ENCODE results near the gene CPM. TPM values are rescaled to one million over a fixed set of nuclear protein-coding genes. Genes with fewer than 3 reads are reported as not detected.

CPM gene
- polyA plus RNA-seq, 1 donor (not counting 4 experiments of a cell fraction or from before 2014, with no cell fraction given): 2.5 TPM

DNA sequence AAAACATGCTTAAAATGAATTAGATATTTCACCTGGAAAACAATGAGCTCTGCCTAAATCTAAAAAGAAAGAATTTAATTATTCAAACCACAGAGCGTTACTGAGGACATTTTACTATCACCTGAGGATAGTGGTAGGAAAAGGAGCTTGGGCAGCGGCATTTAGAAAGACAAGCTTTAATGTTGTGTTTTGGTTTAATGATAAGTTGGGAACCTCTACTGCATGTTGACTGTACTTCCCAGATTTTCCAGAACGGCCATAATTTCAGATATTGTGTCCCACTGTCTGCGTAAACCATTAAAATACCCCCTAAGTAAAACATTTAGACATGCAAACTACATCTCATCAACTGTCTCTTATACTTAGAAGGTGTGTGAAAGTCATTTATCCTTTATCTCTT is 55.4 kb downstream of the CPM start:
- Histone ChIP-seq H3K4me3 (ENCODE audit: control insufficient read depth in 2 of 3, extremely low read depth in 1 of 3, insufficient read depth in 2 of 3, low read depth in 1 of 3, low read length in 3 of 3) (no peak overlapping the region), H3K27me3 (ENCODE audit: control insufficient read depth, extremely low read depth, insufficient read depth, low read length) (no peaks in the 10 kb centered on the region), H3K4me1 (ENCODE audit: control insufficient read depth, extremely low read depth, insufficient read depth, low read length) (no peaks in the 10 kb centered on the region), H3K9me3 (ENCODE audit: control insufficient read depth, low read depth, low read length) (no peaks in the 10 kb centered on the region), H3K36me3 (ENCODE audit: control insufficient read depth in 2 of 2, extremely low read depth in 1 of 2, insufficient read depth in 2 of 2, low read length in 2 of 2) (no peaks in the 10 kb centered on the region), H3K79me2 (ENCODE audit: control insufficient read depth, insufficient read depth, low read length) (no peaks in the 10 kb centered on the region), H3K9me1 (ENCODE audit: control insufficient read depth, extremely low read depth, insufficient read depth, low read length) (no peaks in the 10 kb centered on the region), H4K20me1 (ENCODE audit: control insufficient read depth, extremely low read depth, insufficient read depth, low read length) (no peaks in the 10 kb centered on the region), H3K27ac (ENCODE audit: control insufficient read depth, insufficient read depth, low read length) (no peak overlapping the region), H2AFZ (ENCODE audit: control insufficient read depth, low read length) (no peak overlapping the region), H3K4me2 (ENCODE audit: control insufficient read depth, extremely low read depth, insufficient read depth, low read depth, low read length) (no peak overlapping the region), H3K9ac (ENCODE audit: control insufficient read depth, extremely low read depth, insufficient read depth, low read length) (no peak overlapping the region)
- TF ChIP-seq EZH2 (IDR thresholded peaks at IDR 0.05; ENCODE audit: low read length): no peak
- no peak for DNase-seq (ENCODE audit: low read depth, low spot score)
- dilution Hi-C loops (cut with MboI; ENCODE audit: extremely low pct_ligation_motif_present, low sequenced_read_pairs): no loop called here
- FAIRE-seq: no peak

DNA sequence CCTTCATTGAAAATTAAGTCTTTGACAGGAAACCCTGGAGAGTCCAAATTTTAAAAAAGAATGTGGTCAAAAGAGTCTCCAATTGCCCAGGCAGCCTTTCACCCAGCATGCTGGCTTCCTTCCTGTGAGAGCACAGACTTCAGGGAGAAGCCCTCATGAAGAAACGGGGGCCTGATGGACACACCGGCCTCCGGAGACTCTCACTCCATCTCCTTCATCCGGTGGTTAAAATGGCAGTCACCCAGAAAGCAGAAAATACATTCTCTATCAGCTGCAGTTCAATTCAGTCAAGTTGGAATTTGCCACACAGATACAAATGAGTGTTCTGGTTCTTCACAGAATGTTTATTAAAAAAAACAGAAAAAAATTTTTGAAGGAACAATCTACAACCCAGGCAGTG is 56.5 kb downstream of the CPM start:
- H3K9me1 ChIP-seq (ENCODE audit: control insufficient read depth, extremely low read depth, insufficient read depth, low read length): no peaks in the 10 kb centered on the region
- H3K4me2 ChIP-seq (ENCODE audit: control insufficient read depth, extremely low read depth, insufficient read depth, low read depth, low read length): no peak overlapping the region
- H3K27me3 ChIP-seq (ENCODE audit: control insufficient read depth, extremely low read depth, insufficient read depth, low read length): no peaks in the 10 kb centered on the region
- H3K9me3 ChIP-seq (ENCODE audit: control insufficient read depth, low read depth, low read length): no peaks in the 10 kb centered on the region
- FAIRE-seq (no peak), DNase-seq (ENCODE audit: low read depth, low spot score) (no peak)
- dilution Hi-C loops (cut with MboI; ENCODE audit: extremely low pct_ligation_motif_present, low sequenced_read_pairs): no loop called here
- TF ChIP-seq, protein P1, sequence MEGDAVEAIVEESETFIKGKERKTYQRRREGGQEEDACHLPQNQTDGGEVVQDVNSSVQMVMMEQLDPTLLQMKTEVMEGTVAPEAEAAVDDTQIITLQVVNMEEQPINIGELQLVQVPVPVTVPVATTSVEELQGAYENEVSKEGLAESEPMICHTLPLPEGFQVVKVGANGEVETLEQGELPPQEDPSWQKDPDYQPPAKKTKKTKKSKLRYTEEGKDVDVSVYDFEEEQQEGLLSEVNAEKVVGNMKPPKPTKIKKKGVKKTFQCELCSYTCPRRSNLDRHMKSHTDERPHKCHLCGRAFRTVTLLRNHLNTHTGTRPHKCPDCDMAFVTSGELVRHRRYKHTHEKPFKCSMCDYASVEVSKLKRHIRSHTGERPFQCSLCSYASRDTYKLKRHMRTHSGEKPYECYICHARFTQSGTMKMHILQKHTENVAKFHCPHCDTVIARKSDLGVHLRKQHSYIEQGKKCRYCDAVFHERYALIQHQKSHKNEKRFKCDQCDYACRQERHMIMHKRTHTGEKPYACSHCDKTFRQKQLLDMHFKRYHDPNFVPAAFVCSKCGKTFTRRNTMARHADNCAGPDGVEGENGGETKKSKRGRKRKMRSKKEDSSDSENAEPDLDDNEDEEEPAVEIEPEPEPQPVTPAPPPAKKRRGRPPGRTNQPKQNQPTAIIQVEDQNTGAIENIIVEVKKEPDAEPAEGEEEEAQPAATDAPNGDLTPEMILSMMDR (optimal IDR thresholded peaks at IDR 0.05 in 1 of 3, IDR thresholded peaks at IDR 0.05 in 1 of 3, conservative IDR thresholded peaks at IDR 0.05 in 1 of 3; ENCODE audit: extremely low read depth in 1 of 3, insufficient read depth in 2 of 3, low read length in 3 of 3): no peak
- no peak for TF ChIP-seq EZH2 (IDR thresholded peaks at IDR 0.05; ENCODE audit: low read length)
- no peaks in the 10 kb centered on the region for H3K79me2 ChIP-seq (ENCODE audit: control insufficient read depth, insufficient read depth, low read length)
- H3K4me3 ChIP-seq (ENCODE audit: control insufficient read depth in 2 of 3, extremely low read depth in 1 of 3, insufficient read depth in 2 of 3, low read depth in 1 of 3, low read length in 3 of 3): no peak overlapping the region
- H3K27ac ChIP-seq (ENCODE audit: control insufficient read depth, insufficient read depth, low read length): no peak overlapping the region
- no peaks in the 10 kb centered on the region for H4K20me1 ChIP-seq (ENCODE audit: control insufficient read depth, extremely low read depth, insufficient read depth, low read length)
- no peaks in the 10 kb centered on the region for H3K36me3 ChIP-seq (ENCODE audit: control insufficient read depth in 2 of 2, extremely low read depth in 1 of 2, insufficient read depth in 2 of 2, low read length in 2 of 2)
- no peak overlapping the region for H3K9ac ChIP-seq (ENCODE audit: control insufficient read depth, extremely low read depth, insufficient read depth, low read length)
- H3K4me1 ChIP-seq (ENCODE audit: control insufficient read depth, extremely low read depth, insufficient read depth, low read length): no peaks in the 10 kb centered on the region
- no peak overlapping the region for H2AFZ ChIP-seq (ENCODE audit: control insufficient read depth, low read length)

DNA sequence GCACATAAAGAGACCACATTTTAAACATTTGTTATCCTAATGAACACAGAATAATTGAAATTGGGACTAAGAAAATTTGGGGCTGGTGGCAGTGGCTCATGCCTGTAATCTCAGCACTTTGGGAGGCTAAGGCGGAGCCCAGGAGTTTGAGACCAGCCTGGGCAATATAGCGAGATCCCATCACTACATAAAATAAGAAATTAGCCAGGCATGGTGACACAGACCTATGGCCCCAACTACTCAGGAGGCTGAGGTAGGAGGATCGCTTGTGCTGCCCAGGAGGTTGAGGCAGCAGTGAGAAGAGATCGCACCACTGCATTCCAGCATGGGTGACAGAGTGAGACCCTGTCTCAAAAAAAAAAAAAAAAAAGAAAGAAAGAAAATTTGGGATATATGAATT is 59.7 kb downstream of the CPM start:
- Histone ChIP-seq H3K4me3 (ENCODE audit: control insufficient read depth in 2 of 3, extremely low read depth in 1 of 3, insufficient read depth in 2 of 3, low read depth in 1 of 3, low read length in 3 of 3) (no peak overlapping the region), H3K27ac (ENCODE audit: control insufficient read depth, insufficient read depth, low read length) (no peak overlapping the region), H3K9me3 (ENCODE audit: control insufficient read depth, low read depth, low read length) (no peaks in the 10 kb centered on the region), H3K27me3 (ENCODE audit: control insufficient read depth, extremely low read depth, insufficient read depth, low read length) (no peaks in the 10 kb centered on the region), H3K4me1 (ENCODE audit: control insufficient read depth, extremely low read depth, insufficient read depth, low read length) (peaks cover 5% of the 10 kb centered on the region), H3K9ac (ENCODE audit: control insufficient read depth, extremely low read depth, insufficient read depth, low read length) (no peak overlapping the region), H3K4me2 (ENCODE audit: control insufficient read depth, extremely low read depth, insufficient read depth, low read depth, low read length) (no peak overlapping the region), H2AFZ (ENCODE audit: control insufficient read depth, low read length) (no peak overlapping the region), H3K79me2 (ENCODE audit: control insufficient read depth, insufficient read depth, low read length) (no peaks in the 10 kb centered on the region), H3K9me1 (ENCODE audit: control insufficient read depth, extremely low read depth, insufficient read depth, low read length) (no peaks in the 10 kb centered on the region), H4K20me1 (ENCODE audit: control insufficient read depth, extremely low read depth, insufficient read depth, low read length) (no peaks in the 10 kb centered on the region), H3K36me3 (ENCODE audit: control insufficient read depth in 2 of 2, extremely low read depth in 1 of 2, insufficient read depth in 2 of 2, low read length in 2 of 2) (no peaks in the 10 kb centered on the region)
- dilution Hi-C loops (cut with MboI; ENCODE audit: extremely low pct_ligation_motif_present, low sequenced_read_pairs): no loop called here
- FAIRE-seq (no peak), DNase-seq (ENCODE audit: low read depth, low spot score) (no peak)
- no peak for TF ChIP-seq EZH2 (IDR thresholded peaks at IDR 0.05; ENCODE audit: low read length)
- TF ChIP-seq, protein P1 (optimal IDR thresholded peaks at IDR 0.05 in 1 of 3, IDR thresholded peaks at IDR 0.05 in 1 of 3, conservative IDR thresholded peaks at IDR 0.05 in 1 of 3; ENCODE audit: extremely low read depth in 1 of 3, insufficient read depth in 2 of 3, low read length in 3 of 3): no peak

Measured in keratinocyte (primary cell).